HG03521 (cell line): ENCODE measurements around the gene RNU11.
"Not testable (repeated sequence)": the region's sequence is repeated elsewhere in the genome, so short reads cannot be mapped to it uniquely, and the experiment has no call there.

Experiments used
- ATAC-seq: cut with Tn5 transposase; IDR thresholded peaks from one replicate; pipeline ENCODE4 v1.9.1; 2021; ENCODE audit warnings: mild to moderate bottlenecking, moderate library complexity; ENCODE audit not compliant: unreplicated experiment

RNU11 gene

DNA sequence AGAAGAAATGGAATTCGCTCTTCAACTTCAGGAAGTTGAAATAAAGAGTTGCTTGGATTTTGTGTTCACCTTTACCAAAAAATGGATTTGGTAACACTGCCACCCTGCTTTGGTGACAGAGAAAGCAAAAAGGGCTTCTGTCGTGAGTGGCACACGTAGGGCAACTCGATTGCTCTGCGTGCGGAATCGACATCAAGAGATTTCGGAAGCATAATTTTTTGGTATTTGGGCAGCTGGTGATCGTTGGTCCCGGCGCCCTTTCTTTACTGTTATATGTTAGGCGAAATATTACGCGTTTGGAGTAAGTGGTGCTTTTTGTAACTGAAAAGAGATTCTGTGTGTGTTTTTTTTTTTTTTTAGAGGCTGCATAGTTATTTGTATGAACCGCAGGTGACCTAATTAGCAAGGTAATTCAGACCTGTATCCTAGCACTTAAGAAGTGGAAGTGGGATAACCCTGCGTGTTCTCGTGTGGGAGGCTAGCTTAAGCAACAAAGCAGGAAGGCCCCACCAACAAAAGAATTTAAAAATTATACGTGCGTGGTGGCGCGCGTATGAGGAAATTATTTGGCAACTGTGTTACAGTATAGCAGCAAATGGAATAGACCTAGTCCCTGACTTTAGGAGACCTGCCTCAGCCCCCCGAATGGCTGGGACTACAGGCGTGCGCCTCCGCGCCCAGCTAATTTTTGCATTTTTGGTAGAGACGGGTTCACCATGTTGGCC is at the start of gene RNU11:
Gene RNU11 (plus strand): TSS at position 127 of the 725 bp plus-strand sequence.
- ATAC-seq: peak; percentile 44

DNA sequence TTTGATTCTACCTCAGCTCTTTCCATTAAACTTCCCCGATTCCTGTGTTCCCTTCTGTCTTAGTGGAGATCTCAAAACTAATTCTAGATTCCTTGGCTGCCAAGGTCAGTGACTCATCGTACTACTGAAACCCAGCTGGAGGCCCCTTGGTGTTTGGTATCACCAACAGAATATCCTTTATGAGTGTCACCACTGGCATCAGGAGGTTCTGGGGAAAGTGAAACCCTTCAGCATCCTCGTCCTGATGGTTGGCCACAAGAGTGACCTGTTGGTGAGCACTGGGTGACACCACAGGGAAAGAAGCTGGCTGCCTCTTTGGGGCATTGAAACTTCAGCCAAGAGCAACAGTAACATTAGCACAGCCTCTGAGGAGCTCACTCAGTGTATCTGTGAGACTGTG is 46.7 kb upstream of the RNU11 start:
- ATAC-seq: no peak

DNA sequence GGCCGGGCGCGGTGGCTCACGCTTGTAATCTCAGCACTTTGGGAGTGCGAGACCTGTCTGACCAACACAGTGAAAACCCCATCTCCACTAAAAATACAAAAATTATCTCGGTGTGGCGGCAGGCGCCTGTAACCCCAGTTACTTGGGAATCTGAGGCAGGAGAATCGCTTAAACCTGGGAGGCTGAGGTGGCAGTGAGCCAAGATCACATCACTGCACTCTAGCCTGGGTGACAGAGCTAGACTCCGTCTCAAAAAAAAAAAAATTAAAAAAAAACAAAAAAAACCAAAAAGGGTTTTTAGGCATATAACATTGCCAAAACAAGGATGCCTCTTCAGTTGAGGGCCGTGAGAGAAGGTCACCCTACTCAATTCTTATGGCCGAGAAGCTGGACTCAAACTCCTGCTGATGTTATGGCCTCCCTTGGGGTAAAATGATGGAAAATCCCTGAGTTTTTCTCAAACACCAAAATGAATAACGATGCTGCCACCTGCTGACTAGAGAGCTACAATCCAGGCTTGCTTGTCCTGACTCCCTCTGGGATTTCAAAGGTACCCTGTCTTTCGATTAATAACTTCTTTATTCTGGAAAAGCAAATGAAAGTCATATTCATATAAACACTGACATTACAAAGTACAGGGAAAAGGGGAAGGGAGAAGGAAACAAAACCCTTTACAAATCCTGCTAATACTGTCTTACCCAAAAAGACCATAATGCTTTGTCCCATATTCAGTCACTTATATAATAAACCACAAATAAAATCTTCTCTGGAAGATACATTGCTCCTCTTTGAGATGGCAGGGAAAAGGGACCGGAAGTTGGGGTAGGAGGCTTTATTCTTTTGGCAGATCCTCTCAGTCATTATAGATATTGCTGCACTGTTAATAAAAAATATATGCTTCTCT is 45.6 kb upstream of the RNU11 start:
- ATAC-seq: no peak

DNA sequence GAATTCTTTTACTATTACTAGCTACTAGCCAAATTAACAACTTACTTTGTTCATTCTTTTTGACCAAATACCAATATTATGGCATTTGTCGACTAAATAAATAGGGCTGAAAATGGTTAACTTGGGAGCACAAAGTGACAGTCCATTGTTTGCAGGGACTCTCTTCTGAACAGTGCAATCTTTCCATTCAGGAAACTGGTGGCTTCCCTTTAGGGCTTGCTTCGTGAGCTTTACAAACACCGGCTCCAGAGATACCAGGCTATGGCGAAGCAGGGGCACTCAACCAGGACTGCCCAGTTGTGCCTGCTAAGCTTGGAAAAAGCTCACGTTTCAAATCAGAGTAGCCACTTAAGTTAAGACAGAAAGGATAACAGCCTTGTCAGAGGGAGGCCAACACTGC is 44.0 kb upstream of the RNU11 start:
- no peak for ATAC-seq

DNA sequence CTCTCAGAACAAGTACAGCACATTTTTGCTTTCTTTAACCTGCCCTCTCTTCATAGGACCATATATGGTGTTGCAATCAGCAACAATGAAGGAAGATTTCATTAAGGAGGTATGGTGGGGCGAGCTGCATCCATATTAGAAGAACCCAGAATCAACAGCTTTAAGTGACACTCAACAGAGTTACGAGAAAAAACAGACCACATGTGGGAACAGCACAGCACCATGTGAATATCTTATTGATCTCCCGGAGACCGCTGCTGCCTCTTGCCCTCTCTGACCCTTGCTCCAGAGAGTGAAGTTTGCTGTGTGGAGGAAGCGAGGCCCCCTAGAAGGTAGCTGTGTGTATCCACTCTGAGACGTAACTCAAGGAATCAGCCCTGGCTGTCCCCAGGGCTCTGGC is 43.4 kb upstream of the RNU11 start:
- no peak for ATAC-seq

DNA sequence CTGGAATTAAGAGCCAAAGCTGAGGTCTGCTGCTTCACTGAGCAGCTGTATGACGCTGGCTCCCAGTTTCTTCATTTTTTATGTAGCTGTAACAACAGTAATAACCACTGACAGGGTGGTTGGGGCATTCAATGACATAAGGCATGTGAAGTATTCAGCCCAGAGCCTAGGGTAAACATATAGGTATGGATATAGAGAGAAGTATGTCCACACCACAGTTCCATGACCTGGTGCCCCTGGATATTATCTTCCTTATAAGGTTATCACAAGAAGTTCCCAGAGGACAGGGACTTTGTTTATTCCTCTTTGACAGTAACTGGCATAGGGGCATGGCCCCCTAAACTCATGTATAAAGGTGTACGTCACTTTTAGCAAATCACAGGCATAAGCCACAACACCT is 41.6 kb upstream of the RNU11 start:
- no peak for ATAC-seq

GRCh38 chr1:28613175-28613574 is 35.2 kb upstream of the RNU11 start:
- ATAC-seq: no peak

GRCh38 chr1:28631713-28632112 is 16.7 kb upstream of the RNU11 start:
- ATAC-seq: no peak

- ATAC-seq: no peak
Observed at GRCh38 chr1:28632560-28632959, 15.8 kb upstream of the RNU11 start.

- ATAC-seq: no peak
Observed at GRCh38 chr1:28640766-28641165, 7.6 kb upstream of the RNU11 start.

GRCh38 chr1:28642056-28642846 is 6.1 kb upstream of the RNU11 start:
- ATAC-seq: peak; percentile 13

DNA sequence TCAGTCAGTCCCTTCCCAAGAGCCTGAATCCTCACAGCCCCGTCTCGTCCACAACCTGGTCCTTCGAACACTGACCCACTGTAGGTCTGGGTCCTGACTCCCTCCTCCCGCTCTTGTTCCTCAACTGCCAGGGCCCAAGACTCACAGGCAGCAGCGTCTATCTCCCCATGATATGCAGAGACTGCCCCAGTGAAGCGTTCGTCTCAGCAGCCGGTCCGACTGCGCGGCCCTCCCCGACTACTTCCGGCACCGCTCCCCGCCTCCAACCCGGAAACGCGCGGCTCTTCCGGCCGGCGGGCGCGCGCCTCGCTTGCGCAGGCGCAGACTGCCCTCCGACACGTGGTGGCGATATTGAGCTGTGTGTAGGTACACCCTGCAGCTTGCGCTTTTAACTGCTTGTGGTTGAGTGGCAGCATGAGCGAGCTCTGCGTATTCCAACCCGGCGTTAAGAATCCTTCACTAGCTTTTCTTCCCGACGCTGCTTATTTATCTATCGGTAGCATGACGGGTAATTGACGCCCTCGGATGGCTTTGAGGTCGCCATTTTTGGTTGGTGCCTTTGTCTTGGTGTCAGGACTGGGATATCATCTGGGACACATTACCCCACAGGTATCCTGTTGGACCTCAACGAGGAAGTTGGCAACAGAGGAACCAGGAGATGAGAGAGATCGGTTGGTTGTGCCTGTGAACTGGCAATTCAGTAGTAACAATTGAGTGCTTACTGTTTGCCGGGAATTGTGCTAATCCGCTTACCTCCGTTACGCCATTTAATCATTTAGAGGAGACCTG is 5.4 kb upstream of the RNU11 start, which contains the start of gene TAF12:
Gene TAF12 (minus strand): TSS at position 221 of the 789 bp plus-strand sequence. CDS start 20,986 bp downstream, outside the sequence.
- peak; percentile 77 for ATAC-seq

- no peak for ATAC-seq
Observed at GRCh38 chr1:28644494-28644893, 3.9 kb upstream of the RNU11 start.

DNA sequence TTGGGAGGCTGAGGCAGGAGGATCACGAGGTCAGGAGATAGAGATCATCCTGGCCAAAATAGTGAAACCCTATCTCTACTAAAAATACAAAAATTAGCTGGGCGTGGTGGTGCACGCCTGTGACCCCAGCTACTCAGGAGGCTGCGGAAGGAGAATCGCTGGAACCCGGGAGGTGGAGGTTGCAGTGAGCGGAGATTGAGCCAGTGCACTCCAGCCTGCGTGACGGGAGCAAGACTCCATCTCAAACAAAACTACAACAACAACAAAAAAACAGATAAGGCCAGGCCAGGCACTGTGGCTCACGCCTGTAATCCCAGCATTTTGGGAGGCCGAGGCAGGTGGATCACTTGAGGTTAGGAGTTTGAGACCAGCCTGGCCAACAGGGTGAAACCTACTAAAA is 3.0 kb upstream of the RNU11 start:
- ATAC-seq: not testable (repeated sequence)

DNA sequence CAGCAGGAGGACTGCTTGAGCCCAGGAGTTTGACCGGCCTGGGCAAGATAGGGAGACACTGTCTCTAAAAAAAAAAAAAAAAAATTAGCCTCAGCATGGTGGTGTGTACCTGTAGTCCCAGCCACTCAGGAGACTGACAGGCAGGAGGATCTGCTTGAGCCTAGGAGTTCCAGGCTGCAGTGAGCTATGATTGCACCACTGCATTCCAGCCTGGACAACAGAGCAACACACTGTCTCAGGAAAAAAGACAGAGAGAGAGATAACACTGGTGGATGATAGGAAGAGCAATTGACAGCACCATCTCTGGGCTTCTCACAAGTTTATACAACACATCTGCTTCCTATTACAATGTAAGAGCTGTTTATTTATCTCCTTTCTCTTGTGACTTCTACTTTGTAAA is 2.4 kb upstream of the RNU11 start:
- no peak for ATAC-seq

DNA sequence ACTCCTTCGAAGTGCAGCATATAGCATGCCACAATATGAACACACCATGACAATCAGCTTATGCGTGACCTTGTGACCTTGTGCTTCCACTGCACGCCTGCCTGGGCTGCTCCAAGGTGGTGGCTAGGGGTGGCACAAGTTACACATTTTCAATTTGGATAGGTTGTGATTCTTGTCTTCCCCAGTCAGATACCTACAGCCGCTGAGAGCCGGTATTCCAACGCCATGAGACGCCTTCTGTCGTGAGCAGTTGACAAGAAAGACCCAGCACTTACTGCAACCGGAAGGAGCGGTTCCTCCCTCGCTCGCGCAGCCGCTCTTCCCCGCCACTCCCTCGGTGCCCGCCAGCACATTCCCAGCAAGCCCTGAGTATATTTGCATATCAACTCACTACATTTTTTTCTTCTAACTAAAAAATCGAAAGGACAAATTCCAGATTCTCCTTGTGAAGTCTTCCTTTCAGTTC is 359 bp upstream of the RNU11 start:
- ATAC-seq: peak; percentile 69

GRCh38 chr1:28653063-28653462 is 4.7 kb downstream of the RNU11 start:
- not testable (repeated sequence) for ATAC-seq

DNA sequence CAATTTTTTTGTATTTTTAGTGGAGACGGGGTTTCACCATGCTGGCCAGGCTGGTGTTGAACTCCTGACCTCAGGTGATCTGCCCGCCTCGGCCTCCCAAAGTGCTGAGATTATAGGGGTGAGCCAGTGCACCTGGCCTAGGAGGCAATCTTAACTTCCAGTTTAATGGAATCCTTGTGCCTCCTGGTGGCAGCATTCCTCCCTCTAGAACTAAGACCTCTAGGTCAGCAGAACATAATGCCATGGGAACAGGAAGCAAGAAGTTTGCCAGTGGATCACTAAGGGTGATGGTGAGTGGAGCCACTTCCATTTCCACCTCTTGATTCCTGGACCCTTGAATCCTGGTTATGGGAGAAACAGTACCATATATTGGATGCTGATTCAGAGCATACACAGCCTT is 5.5 kb downstream of the RNU11 start:
- ATAC-seq: not testable (repeated sequence)

GRCh38 chr1:28655448-28656311 is 7.3 kb downstream of the RNU11 start:
- not testable (repeated sequence) for ATAC-seq
